ENCODE measurements around the gene CYP4F12. TPM values are rescaled to one million over a fixed set of nuclear protein-coding genes. Genes with fewer than 3 reads are reported as not detected.

Gene CYP4F12
- total and polyA plus RNA-seq, 2 of the 4 experiments (the other 2 are of a cell fraction) = not detected

DNA sequence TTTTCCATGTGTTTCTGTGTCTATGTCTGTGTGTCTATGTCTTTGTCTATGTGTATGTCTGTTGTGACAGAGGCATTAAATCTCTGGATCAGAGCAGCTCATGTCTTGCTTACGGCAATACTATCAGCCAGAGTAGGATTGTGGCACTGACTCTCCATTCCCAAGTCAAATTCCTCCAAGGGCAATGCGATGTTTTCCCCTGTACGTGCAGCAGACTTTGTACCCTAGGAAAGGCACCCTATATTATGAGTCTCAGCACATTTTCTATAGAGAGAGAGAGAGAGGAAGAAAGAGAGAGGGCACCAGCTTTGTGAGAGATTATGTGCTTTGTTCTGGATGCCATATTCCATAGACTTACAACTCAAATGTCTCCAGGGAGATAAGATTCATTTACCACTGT, 21.1 kb upstream of the CYP4F12 start:
- Histone ChIP-seq H3K9ac (ENCODE audit: low read depth, low read length) (no peak overlapping the region), H4K91ac (ENCODE audit: insufficient read depth, low read depth, low read length) (no peak overlapping the region), H2BK120ac (ENCODE audit: low read depth, low read length) (no peak overlapping the region), H3K23ac (ENCODE audit: low read depth, low read length) (no peak overlapping the region), H3K9me3 (ENCODE audit: control insufficient read depth, insufficient read depth, low read length) (peaks cover 11% of the 10 kb centered on the region; the same call in 1 of the 2 replicates), H3K27me3 (ENCODE audit: control insufficient read depth, insufficient read depth, low read length) (no peaks in the 10 kb centered on the region), H3K4me1 (ENCODE audit: control insufficient read depth, insufficient read depth, low read length) (no peaks in the 10 kb centered on the region), H3K27ac (ENCODE audit: insufficient read depth, low read length) (no peak overlapping the region), H3K18ac (ENCODE audit: low read depth, low read length) (no peak overlapping the region), H2AK9ac (replicated peaks; ENCODE audit: low read depth, low read length, poor library complexity) (no peak overlapping the region), H4K8ac (ENCODE audit: low read depth in 2 of 2, low read length in 2 of 2) (no peak overlapping the region), H3K4me2 (ENCODE audit: low read depth, low read length) (no peak overlapping the region), H4K20me1 (ENCODE audit: insufficient read depth, low read length) (no peaks in the 10 kb centered on the region), H3K79me1 (ENCODE audit: low read depth in 1 of 2, low read length in 2 of 2) (no peaks in the 10 kb centered on the region), H2BK5ac (ENCODE audit: low read depth, low read length, poor library complexity, severe bottlenecking) (no peak overlapping the region), H2BK15ac (ENCODE audit: low read depth, low read length) (no peak overlapping the region), H3K56ac (ENCODE audit: extremely low read depth, insufficient read depth, low read length) (no peak overlapping the region), H4K5ac (ENCODE audit: low read depth, low read length) (no peak overlapping the region), H2AFZ (replicated peaks; ENCODE audit: low read length, poor library complexity) (no peak overlapping the region), H3K9me1 (ENCODE audit: insufficient read depth, low read length) (no peaks in the 10 kb centered on the region), H2AK5ac (ENCODE audit: low read depth, low read length) (no peak overlapping the region), H2BK20ac (ENCODE audit: low read depth, low read length) (no peak overlapping the region), H3K36me3 (ENCODE audit: control insufficient read depth, insufficient read depth, low read length) (no peaks in the 10 kb centered on the region), H3K14ac (replicated peaks; ENCODE audit: low read depth, low read length) (no peak overlapping the region), H3K4ac (ENCODE audit: low read depth, low read length) (no peak overlapping the region), H3K4me3 (ENCODE audit: insufficient read depth, low read depth, low read length) (no peak overlapping the region)
- intact Hi-C loops (cut with micrococcal nuclease) (no loop called here), in situ Hi-C loops (cut with MboI; ENCODE audit: low sequenced_read_pairs) (no loop called here), dilution Hi-C loops (cut with HindIII; ENCODE audit: low sequenced_read_pairs, unreplicated experiment) (no loop called here)
- POLR2A ChIA-PET (ENCODE audit: unreplicated experiment) = no interaction called here
- CTCF ChIA-PET = no interaction called here
- TF ChIP-seq MAFK (IDR thresholded peaks at IDR 0.05; ENCODE audit: low read depth, low read length) (no peak), RAD21 (IDR thresholded peaks at IDR 0.05; ENCODE audit: low read length) (no peak), MXI1 (IDR thresholded peaks at IDR 0.05; ENCODE audit: borderline replicate concordance, low read depth, low read length) (no peak), SMC3 (IDR thresholded peaks at IDR 0.05; ENCODE audit: low read depth, low read length) (no peak), BHLHE40 (IDR thresholded peaks at IDR 0.05; ENCODE audit: low read depth, low read length) (no peak), CEBPB (IDR thresholded peaks at IDR 0.05; ENCODE audit: low read depth, low read length) (no peak), CHD1 (IDR thresholded peaks at IDR 0.05; ENCODE audit: low read depth, low read length) (no peak), FOS (IDR thresholded peaks at IDR 0.05; ENCODE audit: low read depth, low read length) (no peak)
- ATAC-seq (ENCODE audit: low read depth) (no peak), DNase-seq (no peak)
- BruUV-seq (replicated peaks) = no TSS peak
- no CpG with 5 or more reads among the region's 3 CpGs for WGBS, 2 experiments (ENCODE audit: extremely low coverage in 2 of 2, insufficient read length in 1 of 2)

All from IMR-90 (cell line).